GM19351 (cell line): ENCODE measurements around the gene GRIN3A.
"Not testable (repeated sequence)": the region's sequence is repeated elsewhere in the genome, so short reads cannot be mapped to it uniquely, and the experiment has no call there.

Source experiments
- ATAC-seq: cut with Tn5 transposase; IDR thresholded peaks from one replicate; pipeline ENCODE4 v1.9.1; 2021; ENCODE audit warnings: mild to moderate bottlenecking, moderate library complexity; ENCODE audit not compliant: unreplicated experiment

GRIN3A gene

GRCh38 chr9:101738566-101739183, at the start of gene GRIN3A:
Gene GRIN3A (minus strand): TSS chr9:101738647. CDS start chr9:101737979, 668 bp downstream.
- no peak for ATAC-seq

- ATAC-seq = no peak
Measured at GRCh38 chr9:101787891-101788290, 49.4 kb upstream of the GRIN3A start.

- ATAC-seq = no peak
Measured at GRCh38 chr9:101778332-101778731, 39.9 kb upstream of the GRIN3A start.

GRCh38 chr9:101764472-101764871, 26.0 kb upstream of the GRIN3A start:
- ATAC-seq = no peak

- ATAC-seq = no peak
Measured at GRCh38 chr9:101758304-101758930, 20.0 kb upstream of the GRIN3A start.

- ATAC-seq = no peak
Measured at GRCh38 chr9:101753716-101754115, 15.3 kb upstream of the GRIN3A start.

GRCh38 chr9:101751895-101752294, 13.4 kb upstream of the GRIN3A start:
- no peak for ATAC-seq

- ATAC-seq = no peak
Measured at GRCh38 chr9:101739311-101739710, 864 bp upstream of the GRIN3A start.

GRCh38 chr9:101737705-101738565, 512 bp downstream of the GRIN3A start:
- ATAC-seq = no peak

- no peak for ATAC-seq
Measured at GRCh38 chr9:101737165-101737704, 1.2 kb downstream of the GRIN3A start.

GRCh38 chr9:101736717-101737116, 1.7 kb downstream of the GRIN3A start:
- ATAC-seq = no peak

- ATAC-seq = no peak
Measured at GRCh38 chr9:101731429-101731828, 7.0 kb downstream of the GRIN3A start.

- peak; percentile 97 for ATAC-seq
Measured at GRCh38 chr9:101727612-101728524, 10.6 kb downstream of the GRIN3A start.

GRCh38 chr9:101724271-101724670, 14.2 kb downstream of the GRIN3A start:
- not testable (repeated sequence) for ATAC-seq

GRCh38 chr9:101718192-101718591, 20.3 kb downstream of the GRIN3A start:
- no peak for ATAC-seq

GRCh38 chr9:101716629-101717028, 21.8 kb downstream of the GRIN3A start:
- ATAC-seq = no peak

- ATAC-seq = peak; percentile 92
Measured at GRCh38 chr9:101711330-101711941, 27.0 kb downstream of the GRIN3A start.

- no peak for ATAC-seq
Measured at GRCh38 chr9:101708855-101709254, 29.6 kb downstream of the GRIN3A start.

- no peak for ATAC-seq
Measured at GRCh38 chr9:101707721-101708120, 30.7 kb downstream of the GRIN3A start.

- ATAC-seq = no peak
Measured at GRCh38 chr9:101706997-101707396, 31.4 kb downstream of the GRIN3A start.
